ENCODE results near the gene PPM1D. TPM values are rescaled to one million over a fixed set of nuclear protein-coding genes. Genes with fewer than 3 reads are reported as not detected.

PPM1D gene
- polyA plus RNA-seq, 2 of the 4 experiments (the other 2 are of a cell fraction) = 10.5 to 13.5 TPM

DNA sequence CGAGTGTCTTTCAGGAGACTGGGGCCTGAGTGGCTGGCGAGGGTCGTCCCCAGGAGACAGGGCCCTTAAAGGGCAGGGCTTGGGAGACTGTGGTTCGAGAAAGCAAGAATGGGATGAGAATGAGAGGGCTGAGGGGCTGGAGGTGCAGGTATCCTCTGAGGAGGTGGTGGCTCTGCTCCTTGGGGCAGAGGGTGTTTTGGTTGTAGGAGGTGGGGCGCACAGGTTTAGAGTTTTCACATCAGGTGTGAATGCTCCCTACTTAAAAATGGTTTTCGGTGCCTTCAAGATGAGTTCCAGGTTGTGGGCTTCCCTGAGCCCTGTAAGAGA lies 78.1 kb downstream of the PPM1D start (continued):
- TF ChIP-seq REST (IDR thresholded peaks at IDR 0.05) (no peak), HEYL (CRISPR knock-in tag; IDR thresholded peaks at IDR 0.05) (no peak), HDAC2 (IDR thresholded peaks at IDR 0.05) (no peak), EHF (CRISPR knock-in tag; IDR thresholded peaks at IDR 0.05) (no peak), CBX2 (IDR thresholded peaks at IDR 0.05; ENCODE audit: borderline replicate concordance, low read depth) (no peak), MAFK (IDR thresholded peaks at IDR 0.05; ENCODE audit: partially characterized antibody) (no peak), FOXS1 (CRISPR knock-in tag; IDR thresholded peaks at IDR 0.05) (no peak)
- TF ChIP-seq, protein P1, sequence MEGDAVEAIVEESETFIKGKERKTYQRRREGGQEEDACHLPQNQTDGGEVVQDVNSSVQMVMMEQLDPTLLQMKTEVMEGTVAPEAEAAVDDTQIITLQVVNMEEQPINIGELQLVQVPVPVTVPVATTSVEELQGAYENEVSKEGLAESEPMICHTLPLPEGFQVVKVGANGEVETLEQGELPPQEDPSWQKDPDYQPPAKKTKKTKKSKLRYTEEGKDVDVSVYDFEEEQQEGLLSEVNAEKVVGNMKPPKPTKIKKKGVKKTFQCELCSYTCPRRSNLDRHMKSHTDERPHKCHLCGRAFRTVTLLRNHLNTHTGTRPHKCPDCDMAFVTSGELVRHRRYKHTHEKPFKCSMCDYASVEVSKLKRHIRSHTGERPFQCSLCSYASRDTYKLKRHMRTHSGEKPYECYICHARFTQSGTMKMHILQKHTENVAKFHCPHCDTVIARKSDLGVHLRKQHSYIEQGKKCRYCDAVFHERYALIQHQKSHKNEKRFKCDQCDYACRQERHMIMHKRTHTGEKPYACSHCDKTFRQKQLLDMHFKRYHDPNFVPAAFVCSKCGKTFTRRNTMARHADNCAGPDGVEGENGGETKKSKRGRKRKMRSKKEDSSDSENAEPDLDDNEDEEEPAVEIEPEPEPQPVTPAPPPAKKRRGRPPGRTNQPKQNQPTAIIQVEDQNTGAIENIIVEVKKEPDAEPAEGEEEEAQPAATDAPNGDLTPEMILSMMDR (IDR thresholded peaks at IDR 0.05) = no peak

DNA sequence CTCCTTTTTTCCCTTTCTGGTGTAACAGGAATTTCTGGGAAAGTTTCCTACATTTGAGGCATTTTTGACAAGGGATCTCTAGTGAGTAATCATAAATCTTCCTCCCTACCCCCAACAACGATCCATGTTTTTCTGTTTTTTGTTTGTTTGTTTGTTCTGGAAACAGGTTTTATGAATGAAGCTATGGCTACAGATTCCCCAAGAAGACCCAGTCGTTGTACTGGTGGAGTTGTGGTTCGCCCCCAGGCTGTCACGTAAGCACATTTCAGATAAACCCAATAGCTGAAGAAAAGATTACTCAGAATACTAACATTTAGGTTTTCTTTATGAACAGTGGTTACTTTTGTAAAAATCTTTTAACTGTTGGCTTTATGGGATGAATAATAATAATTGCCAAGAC lies 79.3 kb downstream of the PPM1D start:
- POLR2A ChIA-PET = no interaction called here
- FAIRE-seq = no peak
- CTCF ChIA-PET = interaction anchor here (0.7 kb wide), 1 partner anchor 41 kb away, joined by 4 read pairs; no protein-coding TSS in a partner anchor

GRCh38 chr17:60680754-60681153 lies 80.8 kb downstream of the PPM1D start:
- CTCF ChIA-PET = no interaction called here
- Histone ChIP-seq H3K27ac (no peak overlapping the region), H3K9me3 (no peaks in the 10 kb centered on the region), H3K4me3 (no peak overlapping the region), H3K4me2 (no peak overlapping the region), H3K4me1 (peaks cover 12% of the 10 kb centered on the region; the same call in 2 of the 3 replicates)
- DNase-seq (ENCODE audit: low read depth in 1 of 2, low spot score in 1 of 2) (no peak), FAIRE-seq (no peak), ATAC-seq (no peak)
- POLR2A ChIA-PET = no interaction called here
- WGBS (ENCODE audit: missing lambda C conversion rate) = 88% methylated on average over 6 of the region's 6 CpGs
- no peak for TF ChIP-seq FOSL2 (IDR thresholded peaks at IDR 0.05)
- no peak for TF ChIP-seq FOSL2 (CRISPR knock-in tag; IDR thresholded peaks at IDR 0.05)
- no peak for TF ChIP-seq PBX3 (IDR thresholded peaks at IDR 0.05)
- no peak for TF ChIP-seq RFX5 (IDR thresholded peaks at IDR 0.05)
- no peak for TF ChIP-seq REST (IDR thresholded peaks at IDR 0.05)
- no peak for TF ChIP-seq GATA3 (IDR thresholded peaks at IDR 0.05; ENCODE audit: borderline replicate concordance)
- TF ChIP-seq EHF (CRISPR knock-in tag; IDR thresholded peaks at IDR 0.05) = no peak
- TF ChIP-seq, protein P2, sequence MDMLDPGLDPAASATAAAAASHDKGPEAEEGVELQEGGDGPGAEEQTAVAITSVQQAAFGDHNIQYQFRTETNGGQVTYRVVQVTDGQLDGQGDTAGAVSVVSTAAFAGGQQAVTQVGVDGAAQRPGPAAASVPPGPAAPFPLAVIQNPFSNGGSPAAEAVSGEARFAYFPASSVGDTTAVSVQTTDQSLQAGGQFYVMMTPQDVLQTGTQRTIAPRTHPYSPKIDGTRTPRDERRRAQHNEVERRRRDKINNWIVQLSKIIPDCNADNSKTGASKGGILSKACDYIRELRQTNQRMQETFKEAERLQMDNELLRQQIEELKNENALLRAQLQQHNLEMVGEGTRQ (IDR thresholded peaks at IDR 0.05) = no peak
- TF ChIP-seq FOSB (CRISPR knock-in tag; IDR thresholded peaks at IDR 0.05) = no peak
- TF ChIP-seq MAFK (IDR thresholded peaks at IDR 0.05; ENCODE audit: partially characterized antibody) = no peak
- no peak for TF ChIP-seq CHD2 (IDR thresholded peaks at IDR 0.05; ENCODE audit: low read length, partially characterized antibody)
- TF ChIP-seq NR3C1 (IDR thresholded peaks at IDR 0.05) = no peak
- TF ChIP-seq, protein P3, sequence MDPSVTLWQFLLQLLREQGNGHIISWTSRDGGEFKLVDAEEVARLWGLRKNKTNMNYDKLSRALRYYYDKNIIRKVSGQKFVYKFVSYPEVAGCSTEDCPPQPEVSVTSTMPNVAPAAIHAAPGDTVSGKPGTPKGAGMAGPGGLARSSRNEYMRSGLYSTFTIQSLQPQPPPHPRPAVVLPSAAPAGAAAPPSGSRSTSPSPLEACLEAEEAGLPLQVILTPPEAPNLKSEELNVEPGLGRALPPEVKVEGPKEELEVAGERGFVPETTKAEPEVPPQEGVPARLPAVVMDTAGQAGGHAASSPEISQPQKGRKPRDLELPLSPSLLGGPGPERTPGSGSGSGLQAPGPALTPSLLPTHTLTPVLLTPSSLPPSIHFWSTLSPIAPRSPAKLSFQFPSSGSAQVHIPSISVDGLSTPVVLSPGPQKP (IDR thresholded peaks at IDR 0.05; ENCODE audit: low read depth, low read length) = no peak
- no peak for TF ChIP-seq HES2 (IDR thresholded peaks at IDR 0.05)
- no peak for TF ChIP-seq PHF8 (IDR thresholded peaks at IDR 0.05; ENCODE audit: borderline replicate concordance, low read depth)
- no peak for TF ChIP-seq HDAC2 (IDR thresholded peaks at IDR 0.05)

More for the DNA sequence above, 79.3 kb downstream of the PPM1D start:
- TF ChIP-seq BHLHE40 (IDR thresholded peaks at IDR 0.05; ENCODE audit: low read depth, low read length) (no peak), SMC3 (IDR thresholded peaks at IDR 0.05) (no peak), ZSCAN20 (CRISPR knock-in tag; IDR thresholded peaks at IDR 0.05) (no peak)
- TF ChIP-seq, protein P2 (IDR thresholded peaks at IDR 0.05) = no peak
- Histone ChIP-seq H3K9me3 (no peaks in the 10 kb centered on the region), H3K4me3 (no peak overlapping the region), H3K27ac (no peak overlapping the region), H3K4me2 (no peak overlapping the region), H3K4me1 (peaks cover 12% of the 10 kb centered on the region; the same call in 2 of the 3 replicates)
- 73% methylated on average over 4 of the region's 4 CpGs for WGBS (ENCODE audit: missing lambda C conversion rate)
- DNase-seq (ENCODE audit: low read depth in 1 of 2, low spot score in 1 of 2) (no peak), ATAC-seq (no peak)

All from A549 (cell line).